ENCODE data around the gene ENG. TPM values are rescaled to one million over a fixed set of nuclear protein-coding genes. Genes with fewer than 3 reads are reported as not detected.
A peak's percentile ranks its signal among the peaks of the same experiment; 100 is the strongest.
"Not testable (repeated sequence)": the region's sequence is repeated elsewhere in the genome, so short reads cannot be mapped to it uniquely, and the experiment has no call there.

Gene ENG
- total RNA-seq, 1 experiment from 2014 or later = 29.9 TPM

- POLR2A ChIA-PET (ENCODE audit: low non-redundant PET) = interaction anchor here (0.6 to 0.7 kb wide), 2 partner anchors 13 to 714 kb away, joined by 3 to 4 read pairs; no protein-coding TSS in a partner anchor
- TF ChIP-seq CTCF (conservative IDR thresholded peaks at IDR 0.05; ENCODE audit: low read depth, low read length) (peak; percentile 94), EZH2 (IDR thresholded peaks at IDR 0.05; ENCODE audit: borderline replicate concordance, low read depth, low read length, poor library complexity, severe bottlenecking) (no peak)
- peaks cover 34% of the 10 kb centered on the region for H3K36me3 ChIP-seq (ENCODE audit: insufficient read depth, low read length, poor library complexity, severe bottlenecking)
- H3K27ac ChIP-seq (ENCODE audit: low read depth, low read length, poor library complexity, severe bottlenecking) = peak overlapping the region; percentile 93
- CTCF ChIA-PET = interaction anchor here (1.6 kb wide), 1 partner anchor 51 kb away, joined by 5 read pairs; the partner anchor contains the start of gene TOR2A
- no peaks in the 10 kb centered on the region for H3K27me3 ChIP-seq (replicated peaks; ENCODE audit: insufficient read depth, low read depth, low read length, poor library complexity)
- BruUV-seq (replicated peaks) = no TSS peak
- H3K9me3 ChIP-seq (ENCODE audit: low read depth, low read length, poor library complexity, severe bottlenecking) = no peaks in the 10 kb centered on the region
- peaks cover 6% of the 10 kb centered on the region for H3K4me1 ChIP-seq (ENCODE audit: insufficient read depth, low read length, poor library complexity, severe bottlenecking)
- DNase-seq (ENCODE audit: low spot score) = peak; percentile 90
- intact Hi-C loops (cut with micrococcal nuclease; ENCODE audit: unreplicated experiment) = loop anchor here (1.0 to 5.0 kb wide), 3 partner anchors 50 to 194 kb away; partner anchors contain the start of gene TOR2A
- peak overlapping the region; percentile 77 for H3K4me3 ChIP-seq (ENCODE audit: low read depth, low read length, poor library complexity, severe bottlenecking)
Observed at GRCh38 chr9:127785023-127785932, 69.2 kb downstream of the ENG start.

DNA sequence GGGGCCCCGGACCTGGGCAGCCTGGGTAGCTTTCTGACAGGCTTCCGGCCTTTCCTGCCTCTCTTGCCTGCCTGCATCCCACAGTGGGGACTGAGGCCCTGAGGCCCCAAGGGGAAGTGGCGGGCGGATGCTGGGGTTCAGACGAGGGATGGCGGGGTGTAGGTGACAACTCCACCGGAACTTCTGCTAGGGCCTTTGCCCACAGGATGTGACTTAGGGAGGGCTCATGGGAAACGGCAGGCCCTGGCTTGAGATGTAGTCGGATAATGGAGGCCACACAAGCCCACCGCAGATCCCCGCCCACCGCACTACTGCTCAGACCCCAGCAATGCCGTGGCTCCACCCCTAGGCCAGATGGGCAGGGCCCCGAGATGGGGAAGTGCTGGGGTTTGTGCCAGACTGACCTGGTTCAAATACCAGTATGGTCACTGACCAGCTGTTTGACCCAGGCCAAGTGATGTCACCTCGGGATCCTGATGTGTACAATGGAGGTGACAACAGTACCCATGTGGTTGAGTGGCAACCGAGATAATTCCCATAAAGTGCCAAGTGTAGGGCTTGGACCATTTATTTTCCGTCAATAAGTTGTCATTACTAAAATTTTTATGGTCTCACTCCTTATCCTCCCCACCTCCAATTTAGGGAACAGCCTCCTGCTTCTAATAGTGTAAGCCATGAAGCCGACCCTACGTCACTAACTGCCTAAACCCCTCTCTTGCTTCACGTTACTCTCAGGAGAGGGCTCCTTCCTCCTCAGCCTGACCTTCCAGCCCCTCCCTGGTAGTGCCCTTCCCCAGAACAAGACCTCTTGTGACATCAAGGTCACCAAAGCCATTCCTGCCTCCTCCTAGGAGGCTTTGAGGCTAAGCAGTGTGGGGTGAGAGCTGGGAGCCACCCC, 71.1 kb downstream of the ENG start:
- TF ChIP-seq EZH2 (IDR thresholded peaks at IDR 0.05; ENCODE audit: borderline replicate concordance, low read depth, low read length, poor library complexity, severe bottlenecking) (no peak), CTCF (conservative IDR thresholded peaks at IDR 0.05; ENCODE audit: low read depth, low read length) (no peak)
- ChIA-PET POLR2A (ENCODE audit: low non-redundant PET) (no interaction called here), CTCF (no interaction called here)
- no peak for DNase-seq (ENCODE audit: low spot score)
- no peaks in the 10 kb centered on the region for H3K9me3 ChIP-seq (ENCODE audit: low read depth, low read length, poor library complexity, severe bottlenecking)
- H3K4me3 ChIP-seq (ENCODE audit: low read depth, low read length, poor library complexity, severe bottlenecking) = no peak overlapping the region
- H3K27ac ChIP-seq (ENCODE audit: low read depth, low read length, poor library complexity, severe bottlenecking) = no peak overlapping the region
- H3K36me3 ChIP-seq (ENCODE audit: insufficient read depth, low read length, poor library complexity, severe bottlenecking) = peaks cover 15% of the 10 kb centered on the region
- no peaks in the 10 kb centered on the region for H3K27me3 ChIP-seq (replicated peaks; ENCODE audit: insufficient read depth, low read depth, low read length, poor library complexity)
- no TSS peak for BruUV-seq (replicated peaks)
- peaks cover 6% of the 10 kb centered on the region for H3K4me1 ChIP-seq (ENCODE audit: insufficient read depth, low read length, poor library complexity, severe bottlenecking)
- intact Hi-C loops (cut with micrococcal nuclease; ENCODE audit: unreplicated experiment) = loop anchor here (2.0 kb wide), 1 partner anchor 193 kb away; no protein-coding TSS in a partner anchor

DNA sequence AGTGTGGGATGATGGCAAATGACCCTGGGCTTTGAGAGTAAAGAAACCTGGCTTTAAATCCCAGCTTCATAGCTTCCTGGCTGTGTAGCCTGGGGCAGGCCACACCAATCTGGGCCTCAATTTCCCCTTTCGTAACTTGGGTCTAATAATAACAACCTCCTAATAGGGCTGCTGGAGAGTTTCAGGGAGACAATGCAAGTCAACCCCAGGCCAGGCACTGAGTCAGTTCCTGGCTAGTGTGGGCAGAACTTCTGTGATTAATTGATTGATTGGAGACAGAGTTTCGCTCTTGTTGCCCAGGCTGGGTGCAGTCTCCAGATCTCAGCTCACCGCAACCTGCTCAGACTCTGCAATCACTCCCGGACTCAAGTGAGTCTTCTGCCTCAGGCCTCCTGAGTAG, 72.7 kb downstream of the ENG start:
- no peaks in the 10 kb centered on the region for H3K4me1 ChIP-seq (ENCODE audit: insufficient read depth, low read length, poor library complexity, severe bottlenecking)
- no peak overlapping the region for H3K27ac ChIP-seq (ENCODE audit: low read depth, low read length, poor library complexity, severe bottlenecking)
- no peaks in the 10 kb centered on the region for H3K36me3 ChIP-seq (ENCODE audit: insufficient read depth, low read length, poor library complexity, severe bottlenecking)
- BruUV-seq (replicated peaks) = no TSS peak
- no peak for TF ChIP-seq EZH2 (IDR thresholded peaks at IDR 0.05; ENCODE audit: borderline replicate concordance, low read depth, low read length, poor library complexity, severe bottlenecking)
- no peak for TF ChIP-seq CTCF (conservative IDR thresholded peaks at IDR 0.05; ENCODE audit: low read depth, low read length)
- POLR2A ChIA-PET (ENCODE audit: low non-redundant PET) = no interaction called here
- intact Hi-C loops (cut with micrococcal nuclease; ENCODE audit: unreplicated experiment) = no loop called here
- CTCF ChIA-PET = no interaction called here
- no peaks in the 10 kb centered on the region for H3K27me3 ChIP-seq (replicated peaks; ENCODE audit: insufficient read depth, low read depth, low read length, poor library complexity)
- H3K9me3 ChIP-seq (ENCODE audit: low read depth, low read length, poor library complexity, severe bottlenecking) = no peaks in the 10 kb centered on the region
- no peak for DNase-seq (ENCODE audit: low spot score)
- no peak overlapping the region for H3K4me3 ChIP-seq (ENCODE audit: low read depth, low read length, poor library complexity, severe bottlenecking)

- H3K4me3 ChIP-seq (ENCODE audit: low read depth, low read length, poor library complexity, severe bottlenecking); H3K36me3 ChIP-seq (ENCODE audit: insufficient read depth, low read length, poor library complexity, severe bottlenecking); H3K27ac ChIP-seq (ENCODE audit: low read depth, low read length, poor library complexity, severe bottlenecking); H3K27me3 ChIP-seq (replicated peaks; ENCODE audit: insufficient read depth, low read depth, low read length, poor library complexity); DNase-seq (ENCODE audit: low spot score); CTCF ChIA-PET; POLR2A ChIA-PET (ENCODE audit: low non-redundant PET); H3K4me1 ChIP-seq (ENCODE audit: insufficient read depth, low read length, poor library complexity, severe bottlenecking); intact Hi-C loops (cut with micrococcal nuclease; ENCODE audit: unreplicated experiment); BruUV-seq (replicated peaks); H3K9me3 ChIP-seq (ENCODE audit: low read depth, low read length, poor library complexity, severe bottlenecking): not testable (repeated sequence)
Observed at GRCh38 chr9:127780909-127781308, 73.5 kb downstream of the ENG start.

All from A673 (cell line).